SK-N-SH (cell line): ENCODE measurements around the gene RPS8. TPM values are rescaled to one million over a fixed set of nuclear protein-coding genes. Genes with fewer than 3 reads are reported as not detected.
A peak's percentile ranks its signal among the peaks of the same experiment; 100 is the strongest.

Experiments
- CTCF ChIA-PET: fragments of 300-600, 350-600 bp; formaldehyde crosslinking; extraction: SDS; loops from one replicate; lab custom pipeline; 2021; lab: Yijun Ruan, JAX
- POLR2A ChIA-PET: fragments of 350-600 bp; sonication (Branson Sonifier 250); formaldehyde crosslinking; extraction: SDS; loops from one replicate; lab custom pipeline; 2020; ENCODE audit warnings: antibody characterized with exemption, inconsistent platforms; lab: Yijun Ruan, JAX
- DNase-seq: peaks from one replicate; pipeline ENCODE4 v3.0.0; 2012
- H2AFZ ChIP-seq: fragments of 200-600 bp; sonication (generic); 2 replicates; pipeline ENCODE4 v1.8.1; 2016; ENCODE audit warnings: antibody characterized with exemption, mild to moderate bottlenecking, low read depth
- H3F3A ChIP-seq: fragments of 200-600 bp; sonication (generic); replicated peaks from 2 replicates; pipeline ENCODE3; 2016; ENCODE audit warnings: antibody characterized with exemption, mild to moderate bottlenecking; ENCODE audit not compliant: insufficient read depth
- H3K27ac ChIP-seq, 2 experiments: fragments of 200-500 bp in 1 of 2; fragments of 200-600 bp in 1 of 2; sonication (Bioruptor generic) in 1 of 2; sonication (generic), shearing (Covaris generic) in 1 of 2; 2 replicates each; pipeline versions ENCODE4 v1.5.1 to v1.6.1; 2014 to 2016; ENCODE audit warnings: low read depth in 2 of 2, inconsistent platforms in 1 of 2, low read length in 1 of 2, mild to moderate bottlenecking in 1 of 2, mixed read lengths in 1 of 2
- H3K27me3 ChIP-seq: fragments of 200-600 bp; sonication (generic), shearing (Covaris generic); 2 replicates; pipeline ENCODE4 v1.6.1; 2016; ENCODE audit warnings: mixed run types; ENCODE audit not compliant: insufficient read depth
- H3K36me3 ChIP-seq, 2 experiments: fragments of 200-500 bp in 1 of 2; fragments of 200-600 bp in 1 of 2; sonication (Bioruptor generic) in 1 of 2; sonication (generic) in 1 of 2; replicated peaks in 1 of 2; 2 replicates each; pipeline versions ENCODE3 to v1.5.1; 2014 to 2016; ENCODE audit warnings: low read length in 1 of 2, mild to moderate bottlenecking in 1 of 2; ENCODE audit not compliant: insufficient read depth in 2 of 2, control insufficient read depth in 1 of 2
- H3K4me1 ChIP-seq, 2 experiments: fragments of 200-500 bp in 1 of 2; fragments of 200-600 bp in 1 of 2; sonication (Bioruptor generic) in 1 of 2; sonication (generic), shearing (Covaris generic) in 1 of 2; 2 replicates each; pipeline versions ENCODE4 v1.5.1 to v1.6.1; 2014 to 2016; ENCODE audit warnings: low read depth in 1 of 2, low read length in 1 of 2, mixed run types in 1 of 2; ENCODE audit not compliant: insufficient read depth in 2 of 2, control insufficient read depth in 1 of 2
- H3K4me2 ChIP-seq: fragments of 200-600 bp; sonication (generic), shearing (Covaris generic); 2 replicates; pipeline ENCODE4 v1.6.1; 2017; ENCODE audit warnings: mixed run types
- H3K4me3 ChIP-seq, 2 experiments: fragments of 200-500 bp in 1 of 2; fragments of 200-600 bp in 1 of 2; sonication (Bioruptor generic) in 1 of 2; sonication (generic), shearing (Covaris generic) in 1 of 2; 2 replicates each; pipeline versions ENCODE4 v1.5.1 to v1.8.1; 2014 to 2016; ENCODE audit warnings: low read depth in 2 of 2, inconsistent platforms in 1 of 2, low read length in 1 of 2, mild to moderate bottlenecking in 1 of 2, mixed read lengths in 1 of 2, moderate library complexity in 1 of 2
- H3K79me2 ChIP-seq: fragments of 200-600 bp; sonication (generic); 2 replicates; pipeline ENCODE4 v1.8.1; 2017; ENCODE audit warnings: mild to moderate bottlenecking; ENCODE audit not compliant: insufficient read depth
- H3K9ac ChIP-seq: fragments of 200-600 bp; sonication (generic); 2 replicates; pipeline ENCODE4 v1.6.1; 2017; ENCODE audit warnings: mixed run types
- H3K9me2 ChIP-seq: fragments of 200-600 bp; sonication (generic); 2 replicates; pipeline ENCODE4 v1.6.1; 2017; ENCODE audit warnings: mixed run types
- H3K9me3 ChIP-seq: fragments of 200-600 bp; sonication (generic); 2 replicates; pipeline ENCODE4 v1.6.1; 2017; ENCODE audit warnings: mixed run types, mild to moderate bottlenecking, moderate library complexity
- H4K20me1 ChIP-seq: fragments of 200-600 bp; sonication (generic); 2 replicates; pipeline ENCODE4 v1.6.1; 2017; ENCODE audit warnings: mild to moderate bottlenecking, mixed run types; ENCODE audit not compliant: insufficient read depth
- CTCF ChIP-seq: fragments of 200-600 bp; sonication (generic); IDR thresholded peaks from 2 replicates; pipeline ENCODE4 v1.6.1; 2017; ENCODE audit warnings: antibody characterized with exemption, mild to moderate bottlenecking, moderate library complexity
- EP300 ChIP-seq, 2 experiments: IDR thresholded peaks; 2 replicates each; pipeline versions ENCODE4 v1.4.0 to v1.6.1; 2012; ENCODE audit warnings: borderline replicate concordance in 1 of 2, low read depth in 1 of 2, low read length in 1 of 2
- MAX ChIP-seq: IDR thresholded peaks from 2 replicates; pipeline ENCODE4 v1.4.0; 2012; ENCODE audit warnings: low read depth
- NRF1 ChIP-seq: IDR thresholded peaks from 2 replicates; pipeline ENCODE4 v1.6.1; 2012; ENCODE audit warnings: low read depth, mild to moderate bottlenecking, low read length
- PBX3 ChIP-seq: IDR thresholded peaks from 2 replicates; pipeline ENCODE4; 2012
- WGBS: methylation state at CpG from one replicate; pipeline ENCODE4 v1.1.6; 2017; ENCODE audit warnings: low lambda C conversion rate; 5-methylcytosine and 5-hydroxymethylcytosine counted together
- polyA plus RNA-seq, 3 experiments: library from polyadenylated mRNA; depleted of rRNA; stranded (reverse); fragments of >200 nt; gene quantifications; 2 replicates each; pipeline ENCODE4 v1.2.3, GENCODE V29; 2012

The RPS8 gene
- polyA plus RNA-seq, 1 of the 3 experiments (the other 2 are of a cell fraction), result 3,303 TPM

GRCh38 chr1:44805311-44806024, 30.1 kb downstream of the RPS8 start:
- H3K4me1 ChIP-seq, result peaks cover 56 to 65% of the 10 kb centered on the region in 2 experiments; a peak in 3 of 4 replicates
- H3K4me3 ChIP-seq, result no peak overlapping the region
- H2AFZ ChIP-seq, result no peak overlapping the region
- H4K20me1 ChIP-seq, result peaks cover 32% of the 10 kb centered on the region
- TF ChIP-seq CTCF, result peak; percentile 29
- TF ChIP-seq NRF1, result no peak
- peaks cover 61% of the 10 kb centered on the region for H3F3A ChIP-seq
- CTCF ChIA-PET, result no interaction called here
- no peaks in the 10 kb centered on the region for H3K27me3 ChIP-seq
- no peaks in the 10 kb centered on the region for H3K9me3 ChIP-seq
- H3K4me2 ChIP-seq, result peak overlapping the region; percentile 98; the same call in 1 of the 2 replicates
- POLR2A ChIA-PET, result no interaction called here
- DNase-seq, result no peak
- H3K27ac ChIP-seq, result peak overlapping the region in 1 of 2 experiments; percentile 100; a peak in 2 of 4 replicates
- 93% methylated on average over 17 of the region's 20 CpGs for WGBS
- no peaks in the 10 kb centered on the region for H3K9me2 ChIP-seq
- peak overlapping the region; percentile 94; the same call in 1 of the 2 replicates for H3K9ac ChIP-seq
- peaks cover 79% of the 10 kb centered on the region for H3K79me2 ChIP-seq
- H3K36me3 ChIP-seq, result peaks cover 43 to 57% of the 10 kb centered on the region in 2 experiments

GRCh38 chr1:44806025-44806703, 30.8 kb downstream of the RPS8 start:
- Histone ChIP-seq H3F3A (peaks cover 68% of the 10 kb centered on the region), H3K9ac (peak overlapping the region; percentile 94), H3K79me2 (peaks cover 75% of the 10 kb centered on the region), H2AFZ (no peak overlapping the region), H3K4me1 (peaks cover 57 to 72% of the 10 kb centered on the region in 2 experiments; a peak in 3 of 4 replicates), H3K4me3 (0 out of 4 replicates have a peak overlapping the region, but pooled peaks of 1 of the 2 experiments have one; percentile 1), H3K27me3 (no peaks in the 10 kb centered on the region), H4K20me1 (peaks cover 25% of the 10 kb centered on the region), H3K4me2 (peak overlapping the region; percentile 57), H3K36me3 (peaks cover 43 to 57% of the 10 kb centered on the region in 2 experiments), H3K9me2 (no peaks in the 10 kb centered on the region), H3K9me3 (no peaks in the 10 kb centered on the region), H3K27ac (peak overlapping the region; percentile 94 to 100)
- WGBS, result 94% methylated on average over 7 of the region's 70 CpGs
- TF ChIP-seq CTCF (no peak), MAX (no peak), PBX3 (no peak), EP300 (IDR thresholded peaks at IDR 0.05; ENCODE audit: borderline replicate concordance in 1 of 2, low read depth in 1 of 2, low read length in 1 of 2) (no peak)
- DNase-seq, result peak; percentile 31
- ChIA-PET CTCF (no interaction called here), POLR2A (interaction anchor here (3.2 kb wide), 1 partner anchor 12 kb away, joined by 15 read pairs; no protein-coding TSS in a partner anchor)
